IPS-NIHi7 (cell line): ENCODE measurements around the gene VASN.

Experiments
- DNase-seq: peaks from one replicate; pipeline ENCODE4 v3.0.0; 2012; ENCODE audit warnings: mixed read lengths; ENCODE audit errors: extremely low spot score

VASN gene

DNA sequence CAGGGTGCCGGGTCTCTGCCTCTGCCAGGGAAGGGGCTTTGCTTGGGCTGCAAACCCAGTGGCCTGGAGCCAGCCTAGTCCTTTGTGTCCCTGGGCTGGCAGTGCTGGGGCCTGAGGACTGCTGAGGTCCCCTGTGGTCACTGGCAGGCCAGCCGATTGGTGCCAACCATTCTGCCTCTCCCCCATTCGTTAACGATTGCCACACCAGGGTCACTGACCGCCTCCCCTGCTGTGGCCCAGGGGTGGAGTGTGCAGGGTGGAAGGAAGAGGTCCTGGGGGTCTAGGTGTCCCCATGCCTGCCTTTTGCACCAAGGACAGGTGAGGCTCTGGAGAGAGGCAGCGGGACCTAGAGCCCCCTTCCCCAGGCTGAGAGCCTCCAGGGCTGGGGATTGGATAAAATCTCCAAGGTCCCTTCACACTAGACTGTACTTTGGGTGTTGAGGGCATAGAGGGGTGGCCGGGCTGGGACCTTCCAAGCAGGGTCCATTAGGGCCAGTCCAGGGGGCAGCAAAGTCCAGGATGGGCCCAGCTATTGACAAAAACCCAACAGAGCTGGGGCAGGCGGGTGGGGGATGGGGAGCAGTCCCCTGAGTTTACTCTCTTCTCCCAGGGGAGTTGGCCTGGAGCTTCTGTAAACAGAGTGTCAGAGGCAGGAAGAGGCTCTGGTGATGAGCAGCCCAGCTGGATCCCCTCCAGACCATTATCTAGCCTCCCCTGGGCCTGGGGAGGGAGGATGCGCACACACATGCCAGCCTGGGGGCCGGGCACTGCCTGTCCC, 1.1 kb downstream of the VASN start:
- no peak for DNase-seq

GRCh38 chr16:4373356-4373908, 1.8 kb downstream of the VASN start:
- no peak for DNase-seq

DNA sequence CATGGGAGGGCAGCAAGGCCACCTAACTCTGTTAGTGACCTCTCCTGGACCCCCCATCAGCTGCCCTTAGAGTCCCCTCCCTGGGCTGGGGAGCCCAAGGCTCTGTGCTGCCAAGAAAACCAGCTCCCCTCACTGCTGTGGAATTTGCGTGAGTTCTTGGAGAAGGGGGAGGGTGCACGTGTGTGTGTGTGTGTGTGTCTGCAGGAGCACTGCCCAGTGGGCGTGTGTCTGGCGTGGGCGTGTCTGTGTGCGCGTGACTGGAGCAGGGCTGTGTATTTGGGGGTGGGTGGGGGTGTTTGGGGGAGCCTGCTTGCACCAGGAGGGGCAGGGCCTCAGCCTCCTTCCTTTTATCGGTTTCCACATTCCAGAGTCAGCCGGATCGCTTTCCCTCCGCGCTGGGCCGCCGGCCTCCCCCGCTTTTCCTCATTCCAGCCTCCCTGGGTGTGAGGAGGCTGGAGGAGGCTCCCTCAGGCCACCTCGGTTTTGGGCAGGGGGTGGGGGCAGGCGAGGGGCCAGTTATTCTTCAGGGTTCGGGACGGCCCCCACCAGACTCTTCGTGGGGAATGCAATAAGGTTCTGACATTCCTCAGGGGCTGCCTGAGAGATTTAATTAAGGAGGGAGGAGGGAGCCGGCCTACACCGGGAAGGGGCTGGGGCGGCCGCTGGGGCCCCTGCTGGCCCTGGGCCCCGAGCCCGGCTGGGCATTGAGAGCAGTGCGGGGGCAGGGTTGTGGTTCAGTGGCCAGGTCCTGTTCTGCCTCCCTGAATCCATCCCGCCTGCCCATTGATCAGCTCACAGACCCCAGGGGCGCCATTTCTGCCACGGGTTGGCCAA, 2.5 kb downstream of the VASN start:
- peak; percentile 66 for DNase-seq

GRCh38 chr16:4375717-4376116, 4.1 kb downstream of the VASN start:
- DNase-seq: no peak

GRCh38 chr16:4376126-4376892, 4.7 kb downstream of the VASN start:
- no peak for DNase-seq

DNA sequence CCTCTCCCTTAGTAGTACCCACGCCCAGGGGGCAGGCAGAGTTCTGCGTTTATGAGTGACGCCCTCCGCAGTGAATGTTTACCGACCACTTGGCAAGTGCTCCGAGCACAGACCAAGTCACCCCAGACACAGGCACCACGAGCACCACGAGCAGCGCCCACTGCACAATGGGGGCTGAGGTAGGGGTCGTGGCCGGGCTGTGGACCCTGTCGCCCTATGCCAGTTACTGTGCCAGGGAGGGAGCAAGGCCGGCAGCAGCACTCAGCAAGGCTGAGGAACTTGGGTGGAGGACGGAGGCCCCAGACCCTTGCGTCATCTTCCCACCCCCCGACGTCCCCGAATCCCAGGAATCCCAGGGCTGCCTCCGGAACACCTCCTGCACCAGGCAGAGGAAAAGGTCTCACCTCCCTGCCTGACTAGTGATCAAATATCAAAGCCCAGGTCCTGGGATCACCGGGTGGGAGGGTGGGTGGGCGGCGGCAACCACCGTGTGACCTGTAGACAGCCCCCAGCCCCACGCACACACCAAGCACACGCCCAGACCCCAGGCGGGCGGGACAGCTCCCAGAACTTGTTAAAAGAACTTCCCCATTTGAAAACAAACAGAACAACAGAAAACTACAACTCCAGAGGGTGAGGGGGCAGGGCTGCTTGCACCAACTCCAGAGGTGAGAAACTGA, 5.4 kb downstream of the VASN start:
- DNase-seq: no peak

- DNase-seq: peak; percentile 44
Measured at GRCh38 chr16:4377573-4378154, 6.0 kb downstream of the VASN start.

GRCh38 chr16:4378161-4378666, 6.6 kb downstream of the VASN start:
- no peak for DNase-seq

GRCh38 chr16:4378999-4379690, 7.5 kb downstream of the VASN start:
- DNase-seq: no peak

DNA sequence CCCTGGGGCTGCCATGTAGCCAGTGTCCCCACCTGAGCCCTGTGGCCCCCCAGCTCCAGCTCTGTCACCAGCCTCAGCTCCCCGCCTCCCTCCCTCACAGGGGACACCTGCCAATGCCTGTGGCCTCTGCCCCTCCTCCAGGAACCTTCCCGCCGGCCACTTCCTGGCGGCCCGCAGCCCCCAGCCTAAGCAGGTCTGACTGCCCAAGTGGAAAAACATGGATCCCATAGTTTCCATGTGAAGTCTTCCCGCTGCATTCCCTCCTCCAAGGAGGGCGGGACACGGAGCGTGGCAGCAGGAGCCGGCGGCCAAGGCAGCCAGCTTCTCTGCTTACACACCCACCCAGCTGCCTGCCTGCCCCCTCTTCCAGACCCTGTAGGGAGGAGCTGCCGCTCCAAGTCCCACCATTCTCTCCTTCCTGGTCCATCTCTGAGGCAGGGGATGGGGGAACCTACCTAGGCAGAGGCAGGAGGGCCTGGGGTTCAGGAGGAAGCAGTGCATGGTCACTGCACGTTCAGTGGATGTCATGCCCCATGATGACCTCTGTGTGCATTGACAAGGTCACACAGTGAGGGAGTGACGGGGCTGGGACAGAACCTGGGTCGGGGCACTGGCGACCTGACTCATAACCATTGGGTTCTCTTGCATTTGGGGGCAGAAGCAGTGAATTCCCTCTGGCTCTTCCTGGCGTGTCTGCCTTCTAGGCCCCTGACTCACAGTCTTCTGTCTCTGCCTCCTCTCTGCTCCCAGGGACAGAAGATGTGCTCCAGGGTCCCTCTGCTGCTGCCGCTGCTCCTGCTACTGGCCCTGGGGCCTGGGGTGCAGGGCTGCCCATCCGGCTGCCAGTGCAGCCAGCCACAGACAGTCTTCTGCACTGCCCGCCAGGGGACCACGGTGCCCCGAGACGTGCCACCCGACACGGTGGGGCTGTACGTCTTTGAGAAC, 8.7 kb downstream of the VASN start:
- DNase-seq: no peak

DNA sequence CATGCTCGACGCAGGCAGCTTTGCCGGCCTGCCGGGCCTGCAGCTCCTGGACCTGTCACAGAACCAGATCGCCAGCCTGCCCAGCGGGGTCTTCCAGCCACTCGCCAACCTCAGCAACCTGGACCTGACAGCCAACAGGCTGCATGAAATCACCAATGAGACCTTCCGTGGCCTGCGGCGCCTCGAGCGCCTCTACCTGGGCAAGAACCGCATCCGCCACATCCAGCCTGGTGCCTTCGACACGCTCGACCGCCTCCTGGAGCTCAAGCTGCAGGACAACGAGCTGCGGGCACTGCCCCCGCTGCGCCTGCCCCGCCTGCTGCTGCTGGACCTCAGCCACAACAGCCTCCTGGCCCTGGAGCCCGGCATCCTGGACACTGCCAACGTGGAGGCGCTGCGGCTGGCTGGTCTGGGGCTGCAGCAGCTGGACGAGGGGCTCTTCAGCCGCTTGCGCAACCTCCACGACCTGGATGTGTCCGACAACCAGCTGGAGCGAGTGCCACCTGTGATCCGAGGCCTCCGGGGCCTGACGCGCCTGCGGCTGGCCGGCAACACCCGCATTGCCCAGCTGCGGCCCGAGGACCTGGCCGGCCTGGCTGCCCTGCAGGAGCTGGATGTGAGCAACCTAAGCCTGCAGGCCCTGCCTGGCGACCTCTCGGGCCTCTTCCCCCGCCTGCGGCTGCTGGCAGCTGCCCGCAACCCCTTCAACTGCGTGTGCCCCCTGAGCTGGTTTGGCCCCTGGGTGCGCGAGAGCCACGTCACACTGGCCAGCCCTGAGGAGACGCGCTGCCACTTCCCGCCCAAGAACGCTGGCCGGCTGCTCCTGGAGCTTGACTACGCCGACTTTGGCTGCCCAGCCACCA, 9.7 kb downstream of the VASN start:
- DNase-seq: no peak

DNA sequence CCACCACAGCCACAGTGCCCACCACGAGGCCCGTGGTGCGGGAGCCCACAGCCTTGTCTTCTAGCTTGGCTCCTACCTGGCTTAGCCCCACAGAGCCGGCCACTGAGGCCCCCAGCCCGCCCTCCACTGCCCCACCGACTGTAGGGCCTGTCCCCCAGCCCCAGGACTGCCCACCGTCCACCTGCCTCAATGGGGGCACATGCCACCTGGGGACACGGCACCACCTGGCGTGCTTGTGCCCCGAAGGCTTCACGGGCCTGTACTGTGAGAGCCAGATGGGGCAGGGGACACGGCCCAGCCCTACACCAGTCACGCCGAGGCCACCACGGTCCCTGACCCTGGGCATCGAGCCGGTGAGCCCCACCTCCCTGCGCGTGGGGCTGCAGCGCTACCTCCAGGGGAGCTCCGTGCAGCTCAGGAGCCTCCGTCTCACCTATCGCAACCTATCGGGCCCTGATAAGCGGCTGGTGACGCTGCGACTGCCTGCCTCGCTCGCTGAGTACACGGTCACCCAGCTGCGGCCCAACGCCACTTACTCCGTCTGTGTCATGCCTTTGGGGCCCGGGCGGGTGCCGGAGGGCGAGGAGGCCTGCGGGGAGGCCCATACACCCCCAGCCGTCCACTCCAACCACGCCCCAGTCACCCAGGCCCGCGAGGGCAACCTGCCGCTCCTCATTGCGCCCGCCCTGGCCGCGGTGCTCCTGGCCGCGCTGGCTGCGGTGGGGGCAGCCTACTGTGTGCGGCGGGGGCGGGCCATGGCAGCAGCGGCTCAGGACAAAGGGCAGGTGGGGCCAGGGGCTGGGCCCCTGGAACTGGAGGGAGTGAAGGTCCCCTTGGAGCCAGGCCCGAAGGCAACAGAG, 10.5 kb downstream of the VASN start:
- DNase-seq: no peak

DNA sequence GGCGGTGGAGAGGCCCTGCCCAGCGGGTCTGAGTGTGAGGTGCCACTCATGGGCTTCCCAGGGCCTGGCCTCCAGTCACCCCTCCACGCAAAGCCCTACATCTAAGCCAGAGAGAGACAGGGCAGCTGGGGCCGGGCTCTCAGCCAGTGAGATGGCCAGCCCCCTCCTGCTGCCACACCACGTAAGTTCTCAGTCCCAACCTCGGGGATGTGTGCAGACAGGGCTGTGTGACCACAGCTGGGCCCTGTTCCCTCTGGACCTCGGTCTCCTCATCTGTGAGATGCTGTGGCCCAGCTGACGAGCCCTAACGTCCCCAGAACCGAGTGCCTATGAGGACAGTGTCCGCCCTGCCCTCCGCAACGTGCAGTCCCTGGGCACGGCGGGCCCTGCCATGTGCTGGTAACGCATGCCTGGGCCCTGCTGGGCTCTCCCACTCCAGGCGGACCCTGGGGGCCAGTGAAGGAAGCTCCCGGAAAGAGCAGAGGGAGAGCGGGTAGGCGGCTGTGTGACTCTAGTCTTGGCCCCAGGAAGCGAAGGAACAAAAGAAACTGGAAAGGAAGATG, 11.2 kb downstream of the VASN start:
- DNase-seq: no peak

GRCh38 chr16:4383591-4384444, 12.2 kb downstream of the VASN start:
- no peak for DNase-seq

DNA sequence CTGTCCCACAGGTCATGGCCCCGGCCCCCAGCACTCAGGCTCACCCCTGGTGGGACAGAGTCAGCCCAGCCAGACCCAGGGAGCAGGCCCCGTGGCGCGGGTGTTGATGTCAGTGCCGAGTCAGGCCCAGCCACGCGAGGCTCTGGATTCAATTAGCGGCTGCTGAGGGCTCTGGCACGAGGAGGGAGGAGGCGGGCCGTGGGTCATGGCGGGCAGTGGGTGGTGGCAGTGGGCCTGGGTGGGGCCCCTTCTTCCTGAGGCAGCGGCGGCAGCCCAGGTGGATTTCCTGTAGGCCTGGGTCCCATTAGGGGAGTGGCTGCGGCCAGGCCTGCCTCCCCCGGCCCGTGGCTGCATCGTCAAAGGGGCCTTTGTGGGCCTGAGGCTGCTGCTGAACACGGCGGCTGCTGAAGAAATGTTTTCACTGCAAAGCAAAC, 12.9 kb downstream of the VASN start:
- DNase-seq: no peak
